Neural cell (in vitro differentiated cells): Measurements from ENCODE around the gene TRERF1.

Source experiments
- EP300 ChIP-seq: fragments of 450-650 bp; conservative IDR thresholded peaks from 2 replicates; pipeline ENCODE4 v1.6.1; 2014; ENCODE audit warnings: antibody characterized with exemption, mild to moderate bottlenecking, moderate library complexity; ENCODE audit not compliant: poor library complexity, severe bottlenecking
- EZH2 ChIP-seq: fragments of 200-600, 300-800 bp; shearing (Covaris generic), sonication (generic); IDR thresholded peaks from 2 replicates; pipeline ENCODE4 v1.6.1; 2014; ENCODE audit warnings: antibody characterized with exemption, low read length, borderline replicate concordance, mild to moderate bottlenecking; ENCODE audit not compliant: insufficient read depth, poor library complexity, severe bottlenecking
- MXI1 ChIP-seq: fragments of 450-650 bp; conservative IDR thresholded peaks from 2 replicates; pipeline ENCODE4 v1.6.1; 2014; ENCODE audit warnings: antibody characterized with exemption, mild to moderate bottlenecking; ENCODE audit not compliant: poor library complexity, severe bottlenecking
- POLR2AphosphoS5 ChIP-seq: IDR thresholded peaks from 2 replicates; pipeline ENCODE4 v1.6.1; 2012
- SMC3 ChIP-seq: fragments of 450-650 bp; conservative IDR thresholded peaks from 2 replicates; pipeline ENCODE4 v1.6.1; 2014; ENCODE audit warnings: antibody characterized with exemption, mild to moderate bottlenecking, moderate library complexity; ENCODE audit not compliant: poor library complexity
- TAF1 ChIP-seq: IDR thresholded peaks from 2 replicates; pipeline ENCODE4 v1.6.1; 2012; ENCODE audit warnings: low read depth
- TF ChIP-seq, protein P1 (sequence below): fragments of 450-650 bp; IDR thresholded peaks from 2 replicates; pipeline ENCODE4 v1.5.1; 2014; ENCODE audit warnings: antibody characterized with exemption, mild to moderate bottlenecking, moderate library complexity; ENCODE audit not compliant: poor library complexity, severe bottlenecking
- TF ChIP-seq, protein P2 (sequence below): IDR thresholded peaks from 2 replicates; pipeline ENCODE4 v1.6.1; 2012; ENCODE audit warnings: borderline replicate concordance

DNA sequence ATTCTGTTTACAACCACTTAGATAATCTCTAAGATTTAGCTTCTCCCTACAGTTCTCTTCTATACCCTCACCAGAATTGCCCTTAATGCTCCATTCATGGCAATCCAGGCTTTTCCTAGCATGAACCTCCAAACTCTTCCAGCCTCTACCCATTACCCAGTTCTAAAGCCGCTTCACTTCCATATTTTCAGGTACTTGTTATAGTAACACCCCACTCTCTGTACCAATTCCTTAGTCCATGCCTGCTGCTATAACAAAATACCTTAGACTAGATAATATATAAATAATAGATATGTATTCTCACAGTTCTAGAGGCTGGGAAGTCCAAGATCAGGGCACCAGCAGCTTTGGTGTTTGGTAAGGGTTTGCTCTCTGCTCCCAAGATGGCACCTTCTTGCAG lies 16.5 kb upstream of the TRERF1 start:
- no peak for TF ChIP-seq EZH2
- no peak for TF ChIP-seq POLR2AphosphoS5
- TF ChIP-seq, protein P1, sequence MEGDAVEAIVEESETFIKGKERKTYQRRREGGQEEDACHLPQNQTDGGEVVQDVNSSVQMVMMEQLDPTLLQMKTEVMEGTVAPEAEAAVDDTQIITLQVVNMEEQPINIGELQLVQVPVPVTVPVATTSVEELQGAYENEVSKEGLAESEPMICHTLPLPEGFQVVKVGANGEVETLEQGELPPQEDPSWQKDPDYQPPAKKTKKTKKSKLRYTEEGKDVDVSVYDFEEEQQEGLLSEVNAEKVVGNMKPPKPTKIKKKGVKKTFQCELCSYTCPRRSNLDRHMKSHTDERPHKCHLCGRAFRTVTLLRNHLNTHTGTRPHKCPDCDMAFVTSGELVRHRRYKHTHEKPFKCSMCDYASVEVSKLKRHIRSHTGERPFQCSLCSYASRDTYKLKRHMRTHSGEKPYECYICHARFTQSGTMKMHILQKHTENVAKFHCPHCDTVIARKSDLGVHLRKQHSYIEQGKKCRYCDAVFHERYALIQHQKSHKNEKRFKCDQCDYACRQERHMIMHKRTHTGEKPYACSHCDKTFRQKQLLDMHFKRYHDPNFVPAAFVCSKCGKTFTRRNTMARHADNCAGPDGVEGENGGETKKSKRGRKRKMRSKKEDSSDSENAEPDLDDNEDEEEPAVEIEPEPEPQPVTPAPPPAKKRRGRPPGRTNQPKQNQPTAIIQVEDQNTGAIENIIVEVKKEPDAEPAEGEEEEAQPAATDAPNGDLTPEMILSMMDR, result no peak
- no peak for TF ChIP-seq SMC3
- TF ChIP-seq, protein P2, sequence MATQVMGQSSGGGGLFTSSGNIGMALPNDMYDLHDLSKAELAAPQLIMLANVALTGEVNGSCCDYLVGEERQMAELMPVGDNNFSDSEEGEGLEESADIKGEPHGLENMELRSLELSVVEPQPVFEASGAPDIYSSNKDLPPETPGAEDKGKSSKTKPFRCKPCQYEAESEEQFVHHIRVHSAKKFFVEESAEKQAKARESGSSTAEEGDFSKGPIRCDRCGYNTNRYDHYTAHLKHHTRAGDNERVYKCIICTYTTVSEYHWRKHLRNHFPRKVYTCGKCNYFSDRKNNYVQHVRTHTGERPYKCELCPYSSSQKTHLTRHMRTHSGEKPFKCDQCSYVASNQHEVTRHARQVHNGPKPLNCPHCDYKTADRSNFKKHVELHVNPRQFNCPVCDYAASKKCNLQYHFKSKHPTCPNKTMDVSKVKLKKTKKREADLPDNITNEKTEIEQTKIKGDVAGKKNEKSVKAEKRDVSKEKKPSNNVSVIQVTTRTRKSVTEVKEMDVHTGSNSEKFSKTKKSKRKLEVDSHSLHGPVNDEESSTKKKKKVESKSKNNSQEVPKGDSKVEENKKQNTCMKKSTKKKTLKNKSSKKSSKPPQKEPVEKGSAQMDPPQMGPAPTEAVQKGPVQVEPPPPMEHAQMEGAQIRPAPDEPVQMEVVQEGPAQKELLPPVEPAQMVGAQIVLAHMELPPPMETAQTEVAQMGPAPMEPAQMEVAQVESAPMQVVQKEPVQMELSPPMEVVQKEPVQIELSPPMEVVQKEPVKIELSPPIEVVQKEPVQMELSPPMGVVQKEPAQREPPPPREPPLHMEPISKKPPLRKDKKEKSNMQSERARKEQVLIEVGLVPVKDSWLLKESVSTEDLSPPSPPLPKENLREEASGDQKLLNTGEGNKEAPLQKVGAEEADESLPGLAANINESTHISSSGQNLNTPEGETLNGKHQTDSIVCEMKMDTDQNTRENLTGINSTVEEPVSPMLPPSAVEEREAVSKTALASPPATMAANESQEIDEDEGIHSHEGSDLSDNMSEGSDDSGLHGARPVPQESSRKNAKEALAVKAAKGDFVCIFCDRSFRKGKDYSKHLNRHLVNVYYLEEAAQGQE, result no peak
- no peak for TF ChIP-seq EP300
- TF ChIP-seq TAF1, result no peak
- no peak for TF ChIP-seq MXI1
